SK-N-SH treated with all-trans-retinoic acid at 6 μM for 48 hours (cell line): ENCODE measurements around the gene RIC8B.
"Not testable (repeated sequence)": the region's sequence is repeated elsewhere in the genome, so short reads cannot be mapped to it uniquely, and the experiment has no call there.

Experiments
- ATAC-seq: fragments of 200-7000 bp; cut with Tn5 transposase; 3 replicates; pipeline ENCODE4 v1.9.1; 2020; ENCODE audit warnings: mild to moderate bottlenecking, moderate library complexity
- ARNTL ChIP-seq: fragments of 450-650 bp; formaldehyde crosslinking; IDR thresholded peaks from 2 replicates; pipeline ENCODE4 v1.5.0; 2020; ENCODE audit warnings: low read depth, mild to moderate bottlenecking, moderate library complexity, borderline replicate concordance
- BACH2 ChIP-seq: fragments of 250-450 bp; sonication (Bioruptor Pico); IDR thresholded peaks from 2 replicates; pipeline ENCODE4 v1.9.0; 2021; ENCODE audit warnings: mild to moderate bottlenecking, borderline replicate concordance
- CREB5 ChIP-seq: fragments of 250-450 bp; sonication (Bioruptor Pico); IDR thresholded peaks from 2 replicates; pipeline ENCODE4 v1.5.1; 2020; ENCODE audit warnings: low read depth, mild to moderate bottlenecking, moderate library complexity
- CSDC2 ChIP-seq: fragments of 250-450 bp; sonication (Bioruptor Pico); IDR thresholded peaks from 2 replicates; pipeline ENCODE4 v1.5.0; 2020; ENCODE audit warnings: mild to moderate bottlenecking, moderate library complexity
- CSRNP3 ChIP-seq: fragments of 250-450 bp; sonication (Bioruptor Pico); IDR thresholded peaks from 2 replicates; pipeline ENCODE4 v1.5.1; 2021; ENCODE audit warnings: mild to moderate bottlenecking, moderate library complexity
- ESRRG ChIP-seq: fragments of 250-450 bp; sonication (Bioruptor Pico); IDR thresholded peaks from 2 replicates; pipeline ENCODE4 v1.6.1; 2021; ENCODE audit warnings: mild to moderate bottlenecking
- GLIS3 ChIP-seq: fragments of 250-450 bp; sonication (Bioruptor Pico); IDR thresholded peaks from 2 replicates; pipeline ENCODE4 v1.5.0; 2020; ENCODE audit warnings: mild to moderate bottlenecking, moderate library complexity
- ISL1 ChIP-seq: fragments of 250-450 bp; sonication (Bioruptor Pico); IDR thresholded peaks from 2 replicates; pipeline ENCODE4 v2.1.2; 2022; ENCODE audit warnings: mild to moderate bottlenecking, moderate library complexity
- OSR1 ChIP-seq: fragments of 250-450 bp; sonication (Bioruptor Pico); IDR thresholded peaks from 2 replicates; pipeline ENCODE4 v1.8.0; 2022; ENCODE audit warnings: moderate library complexity, mild to moderate bottlenecking, inconsistent platforms
- PATZ1 ChIP-seq: fragments of 250-450 bp; sonication (Bioruptor Pico); IDR thresholded peaks from 2 replicates; pipeline ENCODE4 v1.8.0; 2020; ENCODE audit warnings: mild to moderate bottlenecking, moderate library complexity, borderline replicate concordance
- POU6F1 ChIP-seq: fragments of 250-450 bp; sonication (Bioruptor Pico); IDR thresholded peaks from 2 replicates; pipeline ENCODE4 v1.8.0; 2021; ENCODE audit warnings: low read depth, mild to moderate bottlenecking, moderate library complexity, borderline replicate concordance
- PPARA ChIP-seq: fragments of 250-450 bp; sonication (Bioruptor Pico); IDR thresholded peaks from 2 replicates; pipeline ENCODE4 v1.5.0; 2020; ENCODE audit warnings: mild to moderate bottlenecking, borderline replicate concordance
- RARB ChIP-seq: fragments of 250-450 bp; sonication (Bioruptor Pico); IDR thresholded peaks from 2 replicates; pipeline ENCODE4 v1.8.0; 2021; ENCODE audit warnings: mild to moderate bottlenecking, moderate library complexity
- SNAI2 ChIP-seq: fragments of 250-450 bp; sonication (Bioruptor Pico); IDR thresholded peaks from 2 replicates; pipeline ENCODE4 v1.5.0; 2020; ENCODE audit warnings: mild to moderate bottlenecking, moderate library complexity
- TCF4 ChIP-seq: fragments of 250-450 bp; sonication (Bioruptor Pico); IDR thresholded peaks from 2 replicates; pipeline ENCODE4 v1.8.0; 2021; ENCODE audit warnings: mild to moderate bottlenecking, moderate library complexity, borderline replicate concordance
- TOX ChIP-seq: fragments of 250-450 bp; sonication (Bioruptor Pico); IDR thresholded peaks from 2 replicates; pipeline ENCODE4 v1.8.0; 2021; ENCODE audit warnings: mild to moderate bottlenecking, moderate library complexity, borderline replicate concordance
- ZC3H10 ChIP-seq: fragments of 250-450 bp; sonication (Bioruptor Pico); IDR thresholded peaks from 2 replicates; pipeline ENCODE4 v1.5.1; 2021; ENCODE audit warnings: mild to moderate bottlenecking, moderate library complexity
- ZFP3 ChIP-seq: fragments of 250-450 bp; sonication (Bioruptor Pico); IDR thresholded peaks from 2 replicates; pipeline ENCODE4 v1.5.0; 2020; ENCODE audit warnings: mild to moderate bottlenecking, moderate library complexity
- ZFP30 ChIP-seq: fragments of 450-650 bp; formaldehyde crosslinking; IDR thresholded peaks from 2 replicates; pipeline ENCODE4 v1.5.0; 2022; ENCODE audit warnings: mild to moderate bottlenecking, moderate library complexity
- ZNF565 ChIP-seq: fragments of 450-650 bp; formaldehyde crosslinking; conservative IDR thresholded peaks from 2 replicates; pipeline ENCODE4 v1.5.0; 2020; ENCODE audit warnings: low read depth, mild to moderate bottlenecking, moderate library complexity
- ZNF70 ChIP-seq: fragments of 450-650 bp; formaldehyde crosslinking; IDR thresholded peaks from 2 replicates; pipeline ENCODE4 v1.5.0; 2020; ENCODE audit warnings: mild to moderate bottlenecking, moderate library complexity
- ZNF8 ChIP-seq: fragments of 450-650 bp; formaldehyde crosslinking; IDR thresholded peaks from 2 replicates; pipeline ENCODE4 v1.5.0; 2020; ENCODE audit warnings: mild to moderate bottlenecking, moderate library complexity

The RIC8B gene

GRCh38 chr12:106919910-106920544 lies 145.5 kb downstream of the RIC8B start:
- TF ChIP-seq ESRRG (CRISPR knock-in tag), result no peak
- no peak for TF ChIP-seq ZNF70 (CRISPR knock-in tag)
- TF ChIP-seq TOX (CRISPR knock-in tag), result no peak
- no peak for TF ChIP-seq ZFP30 (CRISPR knock-in tag)
- no peak for TF ChIP-seq CSRNP3 (CRISPR knock-in tag)
- TF ChIP-seq PATZ1 (CRISPR knock-in tag), result no peak
- TF ChIP-seq, all 23 proteins: peak for 0
- peak; percentile 86 for ATAC-seq

GRCh38 chr12:106921976-106922375 lies 147.5 kb downstream of the RIC8B start:
- not testable (repeated sequence) for ATAC-seq

- ATAC-seq, result not testable (repeated sequence)
Observed at GRCh38 chr12:106923594-106923993, 149.1 kb downstream of the RIC8B start.

GRCh38 chr12:106924268-106924861 lies 149.9 kb downstream of the RIC8B start:
- TF ChIP-seq ZNF8 (CRISPR knock-in tag) (no peak), CSRNP3 (CRISPR knock-in tag) (no peak), ISL1 (CRISPR knock-in tag) (no peak), TOX (CRISPR knock-in tag) (no peak), GLIS3 (CRISPR knock-in tag) (no peak), ZNF70 (CRISPR knock-in tag) (no peak), PPARA (CRISPR knock-in tag) (no peak), ZNF565 (CRISPR knock-in tag) (no peak), OSR1 (no peak), ZFP30 (CRISPR knock-in tag) (no peak), ZC3H10 (CRISPR knock-in tag) (no peak), SNAI2 (CRISPR knock-in tag) (no peak), TCF4 (CRISPR knock-in tag) (no peak), CSDC2 (CRISPR knock-in tag) (no peak), ZFP3 (CRISPR knock-in tag) (no peak), BACH2 (CRISPR knock-in tag) (no peak), POU6F1 (CRISPR knock-in tag) (no peak), ARNTL (CRISPR knock-in tag) (no peak), CREB5 (CRISPR knock-in tag) (no peak), RARB (CRISPR knock-in tag) (no peak)
- TF ChIP-seq, all 23 proteins: peak for 0
- no peak for ATAC-seq
